HepG2 (cell line): ENCODE data around the gene BPGM. TPM values are rescaled to one million over a fixed set of nuclear protein-coding genes. Genes with fewer than 3 reads are reported as not detected.

Source experiments
- ATAC-seq: fragments of 200-7000 bp; cut with Tn5 transposase; 3 replicates; pipeline ENCODE4 v1.9.1; 2020; ENCODE audit warnings: mild to moderate bottlenecking, moderate library complexity
- BruUV-seq: library from RNA; stranded (reverse); fragments of 400-500 nt; replicated peaks from 2 replicates; lab custom pipeline; 2021; lab: Mats Ljungman, UMichigan
- CTCF ChIA-PET: fragments of 300-600 bp; formaldehyde crosslinking; extraction: SDS; loops from one replicate; lab custom pipeline; 2021; ENCODE audit warnings: low total read pairs, inconsistent platforms, low intra/inter-chr PET ratio; lab: Yijun Ruan, JAX
- POLR2A ChIA-PET: fragments of 350-600 bp; sonication (Branson Sonifier 250); formaldehyde crosslinking; loops from one replicate; lab custom pipeline; 2020; ENCODE audit warnings: antibody characterized with exemption, inconsistent platforms; lab: Yijun Ruan, JAX
- DNase-seq: peaks from one replicate; pipeline ENCODE4 v3.0.0-alpha.2; 2015; ENCODE audit warnings: low spot score
- FAIRE-seq: peaks from 3 replicates; lab custom pipeline; 2011; peaks lifted over from hg19 to GRCh38; lab: Jason Lieb, UNC
- H2AFZ ChIP-seq: one replicate; pipeline ENCODE4 v1.6.1; 2011; ENCODE audit warnings: low read length, inconsistent platforms
- H3K27ac ChIP-seq: fragments of 300-600 bp; 3 replicates; pipeline ENCODE4 v1.8.0; 2011; ENCODE audit warnings: mixed run types, mild to moderate bottlenecking, mixed read lengths, low read length, inconsistent platforms; ENCODE audit not compliant: insufficient read depth; ENCODE audit errors: extremely low read length
- H3K27me3 ChIP-seq, 2 experiments: fragments of 200-600 bp in 1 of 2; 2 replicates in 1 of 2; 3 replicates in 1 of 2; pipeline versions ENCODE4 v1.6.0 to v1.8.0; 2011; ENCODE audit warnings: low read length in 2 of 2, mild to moderate bottlenecking in 2 of 2, moderate library complexity in 2 of 2, inconsistent platforms in 1 of 2; ENCODE audit not compliant: insufficient read depth in 2 of 2, control insufficient read depth in 1 of 2
- H3K36me3 ChIP-seq, 2 experiments: fragments of 200-600 bp in 1 of 2; replicated peaks in 1 of 2; 2 replicates in 1 of 2; 3 replicates in 1 of 2; pipeline versions ENCODE4 v1.5.1 to v1.8.0; 2011; ENCODE audit warnings: low read length in 2 of 2, inconsistent platforms in 1 of 2; ENCODE audit not compliant: insufficient read depth in 2 of 2, control insufficient read depth in 1 of 2
- H3K4me1 ChIP-seq: 2 replicates; pipeline ENCODE4 v1.5.1; 2012; ENCODE audit warnings: low read length, inconsistent platforms; ENCODE audit not compliant: insufficient read depth
- H3K4me2 ChIP-seq: 2 replicates; pipeline ENCODE4 v1.6.0; 2011; ENCODE audit warnings: low read depth, low read length, inconsistent platforms
- H3K4me3 ChIP-seq, 3 experiments: fragments of 200-600 bp in 1 of 3; sonication (generic), shearing (Covaris generic) in 1 of 3; replicated peaks in 1 of 3; 2 replicates each; pipeline ENCODE4 v1.5.1; 2011 to 2016; ENCODE audit warnings: low read length in 3 of 3, inconsistent platforms in 2 of 3, low read depth in 2 of 3, mild to moderate bottlenecking in 2 of 3, control low read depth in 1 of 3, mixed read lengths in 1 of 3; ENCODE audit not compliant: insufficient read depth in 1 of 3
- H3K79me2 ChIP-seq: one replicate; pipeline ENCODE4 v1.6.1; 2011; ENCODE audit warnings: low read length, inconsistent platforms; ENCODE audit not compliant: insufficient read depth
- H3K9ac ChIP-seq: 2 replicates; pipeline ENCODE4 v1.6.0; 2011; ENCODE audit warnings: mild to moderate bottlenecking, low read depth, low read length, inconsistent platforms; ENCODE audit not compliant: insufficient read depth
- H3K9me3 ChIP-seq: 2 replicates; pipeline ENCODE4 v1.5.1; 2012; ENCODE audit warnings: mild to moderate bottlenecking, low read length
- H4K20me1 ChIP-seq: 2 replicates; pipeline ENCODE4 v1.6.0; 2011; ENCODE audit warnings: inconsistent platforms, mild to moderate bottlenecking, low read length, moderate library complexity; ENCODE audit not compliant: insufficient read depth
- ELF3 ChIP-seq: IDR thresholded peaks from 2 replicates; pipeline ENCODE4 v1.6.1; 2016; ENCODE audit warnings: missing genetic modification reagents, missing compliant biosample characterization
- FOSL2 ChIP-seq: sonication (generic); formaldehyde crosslinking; IDR thresholded peaks from 2 replicates; pipeline ENCODE4 v1.4.0; 2020; ENCODE audit warnings: missing genetic modification reagents
- JDP2 ChIP-seq: sonication (generic); formaldehyde crosslinking; IDR thresholded peaks from 2 replicates; pipeline ENCODE4 v1.8.1; 2022; ENCODE audit warnings: missing genetic modification reagents, borderline replicate concordance
- NFE2 ChIP-seq: sonication (generic); formaldehyde crosslinking; IDR thresholded peaks from 2 replicates; pipeline ENCODE4 v1.4.0; 2020; ENCODE audit warnings: missing genetic modification reagents
- ZMYM2 ChIP-seq: sonication (generic); formaldehyde crosslinking; IDR thresholded peaks from 2 replicates; pipeline ENCODE4 v1.8.0; 2022; ENCODE audit warnings: mild to moderate bottlenecking, missing genetic modification reagents
- ZNF609 ChIP-seq: sonication (generic); formaldehyde crosslinking; IDR thresholded peaks from 2 replicates; pipeline ENCODE4 v1.4.0; 2020; ENCODE audit warnings: mild to moderate bottlenecking, missing genetic modification reagents, borderline replicate concordance
- ZNF816 ChIP-seq: sonication (generic); formaldehyde crosslinking; IDR thresholded peaks from 2 replicates; pipeline ENCODE4 v1.8.0; 2022; ENCODE audit warnings: missing genetic modification reagents, mild to moderate bottlenecking, borderline replicate concordance
- WGBS: methylation state at CpG from one replicate; pipeline ENCODE4 v1.1.6; 2017; ENCODE audit warnings: low lambda C conversion rate; 5-methylcytosine and 5-hydroxymethylcytosine counted together
- in situ Hi-C: cut with HindIII; loops from 2 replicates; pipeline ENCODE4 v1.10.0; 2017; ENCODE audit warnings: low pct_unique_long_range_greater_than_20kb; ENCODE audit not compliant: extremely low pct_ligation_motif_present
- intact Hi-C: fragments of 100-400 bp; cut with micrococcal nuclease; formaldehyde crosslinking; loops from one replicate; pipeline ENCODE4 v1.10.0; 2022; ENCODE audit not compliant: unreplicated experiment
- polyA plus RNA-seq, 8 experiments: library from polyadenylated mRNA; depleted of rRNA in 3 of 8; stranded (reverse) in 7 of 8; unstranded in 1 of 8; fragments of >200 nt; fragmentation: Illumina TruSeq in 4 of 8; extraction: Trizol in 4 of 8; gene quantifications; 2 replicates each; pipeline versions ENCODE4 v1.2.1 to v1.2.3, GENCODE V29; 2011 to 2016; ENCODE audit warnings: low read depth in 4 of 8, missing spikeins in 1 of 8, mixed read lengths in 1 of 8; ENCODE audit not compliant: insufficient read depth in 1 of 8
- total RNA-seq, 5 experiments: library from RNA; depleted of rRNA; stranded (reverse); fragments of >200 nt; fragmentation: Illumina TruSeq; extraction: Trizol; gene quantifications; 2 replicates each; pipeline ENCODE4 v1.2.3, GENCODE V29; 2016; ENCODE audit warnings: low read depth in 1 of 5
- TF ChIP-seq, protein P1 (sequence below): IDR thresholded peaks from 2 replicates; pipeline ENCODE4 v1.6.1; 2018; ENCODE audit warnings: missing genetic modification reagents
- TF ChIP-seq, protein P2 (sequence below): sonication (generic); formaldehyde crosslinking; IDR thresholded peaks from 2 replicates; pipeline ENCODE4 v1.4.0; 2020; ENCODE audit warnings: missing genetic modification reagents

Gene BPGM
- total and polyA plus RNA-seq, 2 of the 13 experiments (the other 11 are each of a cell fraction or from before 2014, with no cell fraction given) = 4.0 to 7.5 TPM

- peak overlapping the region; percentile 37 for H3K4me2 ChIP-seq
- H3K4me3 ChIP-seq = no peak overlapping the region
- CTCF ChIA-PET = no interaction called here
- 0% methylated on average over 5 of the region's 6 CpGs for WGBS
- intact Hi-C loops = loop anchor here (5.0 kb wide), 1 partner anchor 56 kb away; the partner anchor contains the start of gene BPGM
- no peaks in the 10 kb centered on the region for H3K9me3 ChIP-seq
- H3K36me3 ChIP-seq = no peaks in the 10 kb centered on the region
- TF ChIP-seq, protein P1, sequence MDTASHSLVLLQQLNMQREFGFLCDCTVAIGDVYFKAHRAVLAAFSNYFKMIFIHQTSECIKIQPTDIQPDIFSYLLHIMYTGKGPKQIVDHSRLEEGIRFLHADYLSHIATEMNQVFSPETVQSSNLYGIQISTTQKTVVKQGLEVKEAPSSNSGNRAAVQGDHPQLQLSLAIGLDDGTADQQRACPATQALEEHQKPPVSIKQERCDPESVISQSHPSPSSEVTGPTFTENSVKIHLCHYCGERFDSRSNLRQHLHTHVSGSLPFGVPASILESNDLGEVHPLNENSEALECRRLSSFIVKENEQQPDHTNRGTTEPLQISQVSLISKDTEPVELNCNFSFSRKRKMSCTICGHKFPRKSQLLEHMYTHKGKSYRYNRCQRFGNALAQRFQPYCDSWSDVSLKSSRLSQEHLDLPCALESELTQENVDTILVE (CRISPR knock-in tag) = no peak
- no peak for TF ChIP-seq NFE2
- TF ChIP-seq, protein P2, sequence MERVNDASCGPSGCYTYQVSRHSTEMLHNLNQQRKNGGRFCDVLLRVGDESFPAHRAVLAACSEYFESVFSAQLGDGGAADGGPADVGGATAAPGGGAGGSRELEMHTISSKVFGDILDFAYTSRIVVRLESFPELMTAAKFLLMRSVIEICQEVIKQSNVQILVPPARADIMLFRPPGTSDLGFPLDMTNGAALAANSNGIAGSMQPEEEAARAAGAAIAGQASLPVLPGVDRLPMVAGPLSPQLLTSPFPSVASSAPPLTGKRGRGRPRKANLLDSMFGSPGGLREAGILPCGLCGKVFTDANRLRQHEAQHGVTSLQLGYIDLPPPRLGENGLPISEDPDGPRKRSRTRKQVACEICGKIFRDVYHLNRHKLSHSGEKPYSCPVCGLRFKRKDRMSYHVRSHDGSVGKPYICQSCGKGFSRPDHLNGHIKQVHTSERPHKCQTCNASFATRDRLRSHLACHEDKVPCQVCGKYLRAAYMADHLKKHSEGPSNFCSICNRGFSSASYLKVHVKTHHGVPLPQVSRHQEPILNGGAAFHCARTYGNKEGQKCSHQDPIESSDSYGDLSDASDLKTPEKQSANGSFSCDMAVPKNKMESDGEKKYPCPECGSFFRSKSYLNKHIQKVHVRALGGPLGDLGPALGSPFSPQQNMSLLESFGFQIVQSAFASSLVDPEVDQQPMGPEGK (CRISPR knock-in tag) = peak; percentile 50
- 0 out of 2 replicates have a peak, but pooled peaks have one; percentile 16 for TF ChIP-seq FOSL2 (CRISPR knock-in tag)
- no peak for TF ChIP-seq ELF3 (CRISPR knock-in tag)
- TF ChIP-seq ZMYM2 (CRISPR knock-in tag) = no peak
- no peak for TF ChIP-seq ZNF609 (CRISPR knock-in tag)
- no peak for TF ChIP-seq ZNF816
- TF ChIP-seq JDP2 (CRISPR knock-in tag) = no peak
- TF ChIP-seq, all 625 proteins: peak for 2
- Histone ChIP-seq H3K27ac (no peak overlapping the region), H3K9ac (no peak overlapping the region), H4K20me1 (no peaks in the 10 kb centered on the region), H3K27me3 (peaks cover 0 to 29% of the 10 kb centered on the region in 2 experiments; a peak in 1 of 5 replicates), H3K79me2 (no peaks in the 10 kb centered on the region), H2AFZ (no peak overlapping the region), H3K4me1 (peaks cover 19% of the 10 kb centered on the region)
- ATAC-seq (peak; percentile 70), FAIRE-seq (no peak), DNase-seq (peak; percentile 8)
- BruUV-seq = no TSS peak
- in situ Hi-C loops = loop anchor here (5.0 kb wide), 1 partner anchor 71 kb away; no protein-coding TSS in a partner anchor
- POLR2A ChIA-PET = no interaction called here
Observed at GRCh38 chr7:134703782-134704181, 57.1 kb downstream of the BPGM start.
